Left ventricle myocardium superior (tissue), 1 donor: Measurements from ENCODE around the gene KATNAL2. TPM values are rescaled to one million over a fixed set of nuclear protein-coding genes. Genes with fewer than 3 reads are reported as not detected.
"Not testable (repeated sequence)": the region's sequence is repeated elsewhere in the genome, so short reads cannot be mapped to it uniquely, and the experiment has no call there.

ENCODE experiments used
- ATAC-seq: fragments of 200-7000 bp; cut with Tn5 transposase; one replicate; pipeline ENCODE4 v1.9.1; 2020; ENCODE audit warnings: mild to moderate bottlenecking, moderate library complexity
- DNase-seq: peaks from one replicate; pipeline ENCODE4 v3.0.0-alpha.2; 2020
- intact Hi-C: fragments of 100-400 bp; cut with micrococcal nuclease; formaldehyde crosslinking; loops from one replicate; pipeline ENCODE4 v1.11.0; 2022
- total RNA-seq: library from RNA; stranded (reverse); fragmentation: NEBNext Ultra II Directional; extraction: Animal tissue kit (Norgen Biotek cat#: 25700); gene quantifications from one replicate; pipeline ENCODE4 v1.2.1, GENCODE V29; 2021
- donor health status: DM: no; HTN: yes; CAD: no; lungs with severe emphysema.

Gene KATNAL2
- total RNA-seq, 1 donor from 2014 or later = 2.7 TPM

GRCh38 chr18:46920067-46920466 lies 2.7 kb downstream of the KATNAL2 start:
- intact Hi-C loops = no loop called here
- ATAC-seq = no peak
- no peak for DNase-seq

GRCh38 chr18:46920653-46921052 lies 3.3 kb downstream of the KATNAL2 start:
- DNase-seq (no peak), ATAC-seq (no peak)
- intact Hi-C loops = no loop called here

GRCh38 chr18:46939337-46939963 lies 22.0 kb downstream of the KATNAL2 start:
- intact Hi-C loops = no loop called here
- DNase-seq (no peak), ATAC-seq (no peak)

GRCh38 chr18:46939998-46940571 lies 22.7 kb downstream of the KATNAL2 start:
- intact Hi-C loops = no loop called here
- ATAC-seq (no peak), DNase-seq (no peak)

- no peak for DNase-seq
- no peak for ATAC-seq
These were observed 25.2 kb downstream of the KATNAL2 start for GRCh38 chr18:46942646-46943045.

GRCh38 chr18:46946656-46947282 lies 29.4 kb downstream of the KATNAL2 start:
- DNase-seq (peak; percentile 83), ATAC-seq (peak; percentile 99)
- intact Hi-C loops = no loop called here

More at GRCh38 chr18:46942646-46943045, 25.2 kb downstream of the KATNAL2 start:
- intact Hi-C loops = no loop called here

GRCh38 chr18:46950064-46950656 lies 32.8 kb downstream of the KATNAL2 start:
- ATAC-seq (no peak), DNase-seq (no peak)
- intact Hi-C loops = no loop called here

GRCh38 chr18:46953195-46953594 lies 35.8 kb downstream of the KATNAL2 start:
- ATAC-seq (no peak), DNase-seq (no peak)
- intact Hi-C loops = no loop called here

- no peak for ATAC-seq
- intact Hi-C loops = no loop called here
These were observed 40.8 kb downstream of the KATNAL2 start for GRCh38 chr18:46958209-46958608.

GRCh38 chr18:46963656-46964578 lies 46.5 kb downstream of the KATNAL2 start:
- DNase-seq, intact Hi-C loops: not testable (repeated sequence)
- peak; percentile 43 for ATAC-seq

More at GRCh38 chr18:46958209-46958608, 40.8 kb downstream of the KATNAL2 start:
- no peak for DNase-seq

GRCh38 chr18:46964579-46965293 lies 47.3 kb downstream of the KATNAL2 start:
- DNase-seq = not testable (repeated sequence)
- peak; percentile 52 for ATAC-seq

GRCh38 chr18:46966266-46966665 lies 48.9 kb downstream of the KATNAL2 start:
- not testable (repeated sequence) for ATAC-seq, DNase-seq

More at GRCh38 chr18:46964579-46965293, 47.3 kb downstream of the KATNAL2 start:
- intact Hi-C loops = not testable (repeated sequence)

GRCh38 chr18:46969551-46969950 lies 52.1 kb downstream of the KATNAL2 start:
- DNase-seq, ATAC-seq, intact Hi-C loops: not testable (repeated sequence)

More at GRCh38 chr18:46966266-46966665, 48.9 kb downstream of the KATNAL2 start:
- intact Hi-C loops = not testable (repeated sequence)

GRCh38 chr18:47019870-47020269 lies 102.5 kb downstream of the KATNAL2 start:
- DNase-seq, ATAC-seq, intact Hi-C loops: not testable (repeated sequence)

GRCh38 chr18:47020757-47021156 lies 103.4 kb downstream of the KATNAL2 start:
- ATAC-seq, intact Hi-C loops, DNase-seq: not testable (repeated sequence)

- ATAC-seq, intact Hi-C loops: not testable (repeated sequence)
- DNase-seq = peak; percentile 39
These were observed 105.4 kb downstream of the KATNAL2 start for GRCh38 chr18:47022821-47023220.

- ATAC-seq = peak; percentile 22
- DNase-seq, intact Hi-C loops: not testable (repeated sequence)
These were observed 106.5 kb downstream of the KATNAL2 start for GRCh38 chr18:47023769-47024465.
